A673 (cell line): Measurements from ENCODE around the gene IL10RA.

ENCODE experiments used
- EZH2 ChIP-seq: fragments of 200-600 bp; sonication (generic); IDR thresholded peaks from 2 replicates; pipeline ENCODE4 v1.6.1; 2017; ENCODE audit warnings: borderline replicate concordance, low read depth, mild to moderate bottlenecking, mixed read lengths, antibody characterized with exemption, low read length; ENCODE audit not compliant: poor library complexity, severe bottlenecking
- TF ChIP-seq, protein P1 (sequence below): fragments of 300-800, 200-600 bp; sonication (generic); conservative IDR thresholded peaks from 2 replicates; pipeline ENCODE4 v1.5.1; 2017; ENCODE audit warnings: low read depth, mild to moderate bottlenecking, antibody characterized with exemption, low read length, moderate library complexity, mixed read lengths

DNA sequence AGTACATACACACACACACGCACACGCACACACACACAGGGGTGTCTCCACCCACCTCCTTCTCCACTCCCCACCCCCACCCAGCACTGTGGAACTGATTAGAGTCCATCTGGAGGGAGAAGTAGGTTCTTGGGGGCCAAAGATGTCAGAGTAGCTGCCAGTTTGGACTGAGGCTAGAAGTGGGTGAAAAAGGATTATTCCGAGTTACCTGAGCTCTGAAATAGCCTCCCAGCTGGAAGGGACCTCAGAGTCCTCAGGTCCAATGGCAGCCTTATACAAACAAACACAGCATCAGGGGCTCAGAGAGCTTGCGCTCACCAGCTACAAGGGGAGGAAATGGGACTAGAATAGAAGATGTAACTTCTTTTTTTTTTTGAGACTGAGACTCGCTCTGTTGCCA is 20.8 kb downstream of the IL10RA start:
- TF ChIP-seq, protein P1, sequence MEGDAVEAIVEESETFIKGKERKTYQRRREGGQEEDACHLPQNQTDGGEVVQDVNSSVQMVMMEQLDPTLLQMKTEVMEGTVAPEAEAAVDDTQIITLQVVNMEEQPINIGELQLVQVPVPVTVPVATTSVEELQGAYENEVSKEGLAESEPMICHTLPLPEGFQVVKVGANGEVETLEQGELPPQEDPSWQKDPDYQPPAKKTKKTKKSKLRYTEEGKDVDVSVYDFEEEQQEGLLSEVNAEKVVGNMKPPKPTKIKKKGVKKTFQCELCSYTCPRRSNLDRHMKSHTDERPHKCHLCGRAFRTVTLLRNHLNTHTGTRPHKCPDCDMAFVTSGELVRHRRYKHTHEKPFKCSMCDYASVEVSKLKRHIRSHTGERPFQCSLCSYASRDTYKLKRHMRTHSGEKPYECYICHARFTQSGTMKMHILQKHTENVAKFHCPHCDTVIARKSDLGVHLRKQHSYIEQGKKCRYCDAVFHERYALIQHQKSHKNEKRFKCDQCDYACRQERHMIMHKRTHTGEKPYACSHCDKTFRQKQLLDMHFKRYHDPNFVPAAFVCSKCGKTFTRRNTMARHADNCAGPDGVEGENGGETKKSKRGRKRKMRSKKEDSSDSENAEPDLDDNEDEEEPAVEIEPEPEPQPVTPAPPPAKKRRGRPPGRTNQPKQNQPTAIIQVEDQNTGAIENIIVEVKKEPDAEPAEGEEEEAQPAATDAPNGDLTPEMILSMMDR: no peak
- TF ChIP-seq EZH2: no peak
